ENCODE data around the gene GLI3.

Gene GLI3

DNA sequence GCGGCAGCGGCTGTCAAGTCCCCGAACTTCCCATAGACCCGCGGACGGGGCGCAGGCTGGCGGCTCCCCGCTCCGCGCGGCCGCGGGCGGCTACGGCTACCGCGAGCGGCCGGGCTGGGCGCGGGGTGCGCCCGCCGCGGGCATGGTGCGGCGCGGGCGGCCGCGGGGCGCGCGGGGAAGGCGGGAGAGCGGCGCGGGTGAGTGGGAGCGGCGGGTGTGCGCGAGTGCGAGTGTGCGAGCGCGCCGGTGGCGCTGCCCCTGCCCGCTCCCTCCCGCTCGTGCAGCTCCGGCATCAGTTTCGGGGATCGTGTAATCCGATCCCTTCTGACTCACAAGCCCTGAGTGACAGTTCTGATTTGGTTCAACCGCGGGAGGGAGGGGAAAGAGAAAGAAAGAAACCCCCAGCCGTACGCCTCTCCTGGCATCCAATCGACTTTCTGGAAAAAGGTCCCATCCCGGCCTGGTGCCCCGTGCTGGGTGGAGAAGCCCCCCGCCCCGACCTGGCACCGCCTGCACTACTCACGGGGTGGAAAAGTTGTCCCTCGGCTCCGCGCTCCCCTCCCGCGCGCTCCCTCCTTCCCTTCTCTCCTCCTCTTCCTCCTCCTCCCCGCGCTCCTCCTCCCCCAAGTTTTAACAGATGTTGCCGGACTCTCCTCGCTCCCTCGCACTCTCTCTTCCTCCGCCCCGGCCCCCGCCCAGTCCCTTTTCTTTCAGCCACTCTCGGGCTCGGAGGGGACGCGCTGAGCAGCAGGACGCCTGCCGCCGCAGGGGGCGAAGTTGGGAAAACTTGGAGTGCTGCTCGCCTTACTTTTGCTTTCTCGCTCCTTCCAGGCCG lies at the start of gene GLI3:
TSS of gene GLI3 (minus strand) at position 234 of the 835 bp plus-strand sequence. CDS start 13,956 bp downstream, outside the sequence.
- DNase-seq (ENCODE audit: low read depth in 2 of 2): no peak

DNA sequence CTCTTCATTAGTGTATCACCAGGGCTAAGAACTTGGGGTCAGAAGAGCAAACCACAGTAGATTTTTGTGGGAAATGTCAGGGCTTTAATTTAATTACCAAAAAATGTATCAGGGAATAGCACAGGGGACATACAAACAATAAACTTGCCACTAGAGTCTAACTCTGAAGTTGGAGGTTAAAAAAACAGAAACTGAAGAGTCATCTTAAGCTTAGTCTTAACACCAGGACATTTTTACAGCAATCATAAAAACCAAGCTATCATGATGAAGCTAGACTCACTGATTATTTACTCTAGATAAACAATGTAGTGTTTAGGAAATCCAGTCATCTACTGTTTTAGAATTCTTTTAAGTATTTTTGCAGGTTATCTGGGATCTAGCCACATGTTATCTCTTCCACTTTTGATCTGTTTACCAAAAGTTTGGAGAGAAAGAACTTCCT lies 48.4 kb upstream of the GLI3 start:
- DNase-seq (ENCODE audit: low read depth in 2 of 2): no peak

DNA sequence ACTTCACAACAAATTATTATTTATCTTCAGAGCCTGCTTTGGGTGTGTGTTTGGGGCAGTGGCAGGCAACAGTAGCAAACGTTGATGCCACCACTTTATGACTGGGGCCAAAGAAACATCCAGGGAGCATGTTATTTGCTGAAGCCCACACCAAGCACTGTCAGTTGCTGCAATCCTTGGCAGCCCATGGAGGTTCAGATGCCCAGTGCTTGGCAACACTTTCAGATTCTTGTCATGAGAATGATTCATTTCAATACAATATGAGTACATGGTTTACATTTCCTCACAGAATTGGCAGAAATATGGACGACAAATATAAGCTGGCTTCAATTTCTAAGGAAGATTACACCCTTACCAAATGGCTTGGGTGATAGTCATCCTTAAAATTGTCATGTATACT lies 46.5 kb upstream of the GLI3 start:
- no peak for DNase-seq (ENCODE audit: low read depth in 2 of 2)

DNA sequence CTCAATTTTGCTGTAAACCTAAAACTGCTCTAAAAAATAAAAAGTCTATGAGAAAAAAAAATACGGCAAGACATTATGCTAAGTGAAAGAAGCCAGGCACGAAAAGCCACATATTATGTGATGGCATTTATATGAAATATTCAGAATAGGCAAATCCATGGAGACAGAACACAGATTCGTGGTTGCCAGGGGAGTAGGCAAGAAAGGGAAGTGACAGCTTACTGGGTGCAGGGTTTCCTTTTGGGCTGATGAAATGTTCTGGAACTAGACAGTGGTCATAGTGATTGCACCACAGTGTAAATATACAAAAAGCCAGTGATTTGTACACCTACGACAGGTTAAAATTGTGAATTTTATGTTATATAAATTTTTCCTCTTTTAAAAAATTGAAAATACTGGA lies 41.3 kb upstream of the GLI3 start:
- no peak for DNase-seq (ENCODE audit: low read depth in 2 of 2)

DNA sequence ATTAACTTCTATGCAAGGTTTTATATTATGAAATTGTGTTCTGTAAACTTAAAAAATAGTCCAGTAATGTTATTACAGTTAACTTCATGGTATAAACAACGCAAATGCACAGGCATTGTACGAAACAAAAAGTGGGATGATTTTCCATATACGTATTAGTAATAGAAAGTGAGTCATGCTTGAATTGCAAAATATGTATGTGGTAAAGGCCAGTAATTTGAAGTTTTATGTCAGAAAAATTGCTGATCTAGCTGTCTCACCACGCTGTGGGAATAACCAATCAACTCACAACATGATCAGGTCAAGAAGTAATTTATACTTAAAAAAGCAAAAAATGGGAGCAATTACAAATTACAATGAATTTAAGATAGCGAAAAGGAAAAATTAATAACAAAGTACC lies 37.0 kb upstream of the GLI3 start:
- no peak for DNase-seq (ENCODE audit: low read depth in 2 of 2)

DNA sequence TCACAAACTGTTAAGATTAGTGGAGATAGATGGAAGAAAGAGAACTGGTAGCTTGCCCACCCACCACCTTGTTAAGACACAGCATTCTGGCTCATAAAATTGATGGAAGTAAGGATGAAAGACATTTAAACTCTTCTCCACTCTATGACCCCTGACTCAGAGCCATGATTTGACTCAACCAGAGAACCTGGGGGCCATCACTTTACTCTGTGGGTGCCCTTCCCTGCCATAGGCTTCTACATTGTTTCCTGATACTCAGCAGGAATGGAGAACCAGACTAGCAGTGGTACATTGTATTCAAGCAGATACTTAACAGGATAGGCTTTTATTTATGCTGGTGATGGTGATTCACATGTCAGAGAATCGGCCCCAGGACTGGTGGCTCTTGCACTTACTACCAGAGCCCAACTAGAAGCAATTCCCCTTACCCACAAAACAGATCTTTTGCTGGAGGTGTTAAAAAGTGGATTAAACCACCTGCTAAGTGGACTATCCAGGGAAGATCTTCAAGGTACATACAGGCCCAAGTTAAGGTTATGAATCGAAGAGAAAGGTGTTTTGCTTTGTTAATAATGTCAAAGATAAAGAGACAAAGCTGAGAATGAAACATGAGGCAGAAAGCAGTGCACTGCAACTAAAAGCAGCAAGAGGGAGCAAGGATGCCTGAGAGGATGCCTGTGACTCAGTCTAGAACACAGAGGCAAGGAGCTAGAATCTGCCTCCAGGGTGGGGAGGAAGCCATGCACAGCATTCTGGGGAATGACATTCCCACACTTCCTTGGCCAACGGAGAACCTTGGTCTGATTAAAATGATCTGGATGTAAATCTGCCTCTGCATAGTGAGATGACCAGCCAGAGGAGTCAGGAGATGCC lies 36.0 kb upstream of the GLI3 start:
- DNase-seq (ENCODE audit: low read depth in 2 of 2): no peak

DNA sequence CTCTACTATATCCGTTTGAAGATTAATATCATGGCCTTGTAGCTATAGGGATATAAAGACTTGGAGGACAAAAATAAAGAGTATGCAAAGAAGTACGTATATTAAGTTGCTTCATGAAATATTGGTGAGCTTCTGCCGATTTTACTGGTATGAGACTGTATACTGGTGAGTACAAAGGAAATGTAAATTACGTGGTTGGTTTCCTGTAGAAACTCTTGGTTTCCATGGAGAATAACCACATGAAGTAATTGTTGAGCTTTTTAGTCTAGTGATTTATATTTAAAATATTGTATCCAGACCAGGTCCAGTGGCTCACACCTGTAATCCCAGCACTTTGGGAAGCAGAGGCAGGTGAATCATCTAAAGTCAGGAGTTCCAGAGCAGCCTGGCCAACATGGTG lies 32.2 kb upstream of the GLI3 start:
- DNase-seq (ENCODE audit: low read depth in 2 of 2): no peak

DNA sequence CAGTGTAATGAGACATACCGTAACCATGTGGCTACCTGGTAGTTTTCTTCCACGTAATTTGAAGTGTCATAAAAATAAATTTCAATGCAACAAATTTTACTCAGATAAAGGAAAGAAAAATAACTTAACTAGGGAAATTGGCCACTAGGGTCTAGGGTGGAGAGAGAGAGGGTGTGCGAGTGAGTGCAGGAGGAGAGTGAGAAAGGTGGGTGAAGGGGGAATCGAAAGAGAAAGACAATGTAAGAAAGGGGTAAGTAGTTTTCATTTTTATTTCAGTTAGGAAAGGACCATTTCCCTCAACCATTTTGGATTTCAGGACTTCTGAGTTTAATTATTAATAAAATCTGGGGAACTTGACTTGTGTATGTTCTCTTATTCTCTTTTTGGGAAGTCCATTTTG lies 27.7 kb upstream of the GLI3 start:
- DNase-seq (ENCODE audit: low read depth in 2 of 2): no peak

DNA sequence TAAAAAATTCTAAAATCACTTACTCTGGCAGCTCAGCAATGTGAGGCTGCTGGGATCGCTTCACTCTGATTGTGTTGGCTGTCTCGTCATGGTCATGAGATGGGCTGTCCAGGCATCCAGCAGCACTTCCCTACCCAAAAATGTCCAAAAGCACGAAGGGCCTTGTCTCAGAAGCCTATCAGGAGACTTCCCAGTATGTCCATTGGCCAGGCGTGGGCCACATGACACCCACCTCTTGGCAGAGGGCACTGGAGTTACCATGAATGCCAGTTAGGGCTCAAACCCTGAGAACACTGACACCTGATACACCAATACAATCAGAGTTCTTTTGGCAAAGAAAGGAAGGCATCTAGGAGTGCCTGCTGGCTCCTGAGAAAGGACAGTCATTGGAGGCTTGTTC lies 27.0 kb upstream of the GLI3 start:
- no peak for DNase-seq (ENCODE audit: low read depth in 2 of 2)

DNA sequence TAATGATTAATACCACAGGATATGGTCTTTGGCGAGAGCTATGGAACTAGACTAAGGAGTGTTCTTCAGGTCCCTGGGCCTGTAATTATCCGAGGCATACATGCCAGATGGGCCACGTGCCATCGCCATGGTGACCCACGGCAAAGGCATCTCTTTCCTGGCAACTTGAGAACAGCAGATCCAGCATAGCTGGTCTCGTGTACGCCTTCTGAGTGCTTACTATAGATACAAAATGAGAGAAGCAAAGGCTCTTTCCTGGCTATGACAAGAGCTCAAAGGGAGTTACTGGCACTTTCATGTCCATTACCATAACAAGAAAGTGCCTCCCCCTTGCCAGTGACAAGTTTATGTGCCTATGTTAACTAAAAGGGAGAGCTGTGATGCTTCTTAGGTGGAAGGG lies 26.0 kb upstream of the GLI3 start:
- DNase-seq (ENCODE audit: low read depth in 2 of 2): no peak

DNA sequence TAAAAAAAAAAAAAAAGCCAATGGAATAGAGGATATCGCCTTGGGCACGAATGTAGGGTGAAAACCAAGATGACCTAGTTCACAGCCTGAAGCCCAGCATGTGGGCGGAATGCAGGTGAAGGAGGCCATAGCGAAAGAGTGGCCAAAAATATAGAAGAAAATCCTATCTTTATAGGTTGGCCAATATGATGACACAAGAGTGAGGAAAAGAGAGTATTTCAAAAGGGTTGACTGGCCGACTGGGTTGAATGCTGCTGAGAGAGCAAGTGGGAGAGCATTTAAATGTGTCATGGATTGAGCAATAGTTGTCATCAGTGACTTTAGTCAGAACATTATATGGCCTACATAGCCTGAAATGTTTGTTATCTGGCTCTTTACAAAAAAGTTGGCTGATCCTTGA lies 17.2 kb upstream of the GLI3 start:
- DNase-seq (ENCODE audit: low read depth in 2 of 2): no peak

DNA sequence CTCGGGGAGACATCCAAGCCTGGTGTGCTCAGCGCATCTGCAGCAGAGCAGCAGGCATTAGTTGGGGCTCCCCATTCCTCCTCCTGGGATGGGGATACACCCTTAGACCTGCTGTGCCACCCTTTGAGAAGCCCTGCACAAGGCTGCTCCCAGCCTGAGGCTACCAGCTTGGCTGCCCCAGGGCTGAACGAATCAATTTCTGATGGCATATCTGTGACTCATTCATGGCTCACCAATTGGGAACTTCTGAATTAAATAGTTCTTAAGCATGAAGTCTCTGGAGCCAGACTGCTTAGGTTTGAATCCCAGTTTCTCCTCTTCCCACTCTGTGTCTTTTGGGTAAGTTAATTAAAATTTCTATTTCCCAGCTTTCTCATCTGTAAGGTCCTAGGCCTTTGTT lies 16.3 kb upstream of the GLI3 start:
- DNase-seq (ENCODE audit: low read depth in 2 of 2): no peak

DNA sequence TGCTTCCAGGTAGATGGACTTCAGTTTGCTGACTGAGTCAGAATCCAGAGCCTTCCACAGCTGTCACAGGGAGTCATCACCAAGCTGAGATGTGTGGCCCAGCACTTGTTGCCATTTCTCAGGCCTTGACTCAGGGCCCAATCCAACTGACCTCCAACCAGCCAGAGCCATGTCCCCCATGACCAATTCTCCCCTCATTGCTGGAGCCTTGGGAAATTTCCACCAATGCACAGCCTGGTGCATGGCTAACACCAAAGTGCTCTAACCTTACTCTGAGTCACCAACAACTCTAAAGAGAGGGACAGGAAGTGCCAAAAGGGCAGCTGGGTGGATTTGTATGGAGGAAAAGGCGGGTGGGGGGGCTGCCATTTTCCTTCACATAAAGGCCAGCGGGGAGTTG lies 13.4 kb upstream of the GLI3 start:
- DNase-seq (ENCODE audit: low read depth in 2 of 2): no peak

DNA sequence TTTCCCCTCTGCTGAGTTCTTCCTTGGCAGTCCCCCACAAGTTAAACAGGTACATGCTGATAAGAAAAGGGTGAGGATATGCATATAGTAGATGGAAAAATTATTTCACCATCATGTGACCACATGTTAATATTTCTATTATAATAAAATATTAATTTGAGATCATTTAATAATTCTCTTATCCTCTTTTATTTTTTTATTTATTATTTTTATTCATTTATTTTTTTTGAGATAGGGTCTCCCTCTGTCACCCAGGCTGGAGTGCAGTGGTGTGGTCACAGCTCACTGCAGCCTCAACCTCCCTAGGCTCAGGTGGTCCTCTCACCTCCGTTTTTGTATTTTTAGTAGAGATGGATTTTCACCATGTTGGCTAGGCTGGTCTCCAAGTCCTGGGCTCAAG lies 11.6 kb upstream of the GLI3 start:
- DNase-seq (ENCODE audit: low read depth in 2 of 2): no peak

DNA sequence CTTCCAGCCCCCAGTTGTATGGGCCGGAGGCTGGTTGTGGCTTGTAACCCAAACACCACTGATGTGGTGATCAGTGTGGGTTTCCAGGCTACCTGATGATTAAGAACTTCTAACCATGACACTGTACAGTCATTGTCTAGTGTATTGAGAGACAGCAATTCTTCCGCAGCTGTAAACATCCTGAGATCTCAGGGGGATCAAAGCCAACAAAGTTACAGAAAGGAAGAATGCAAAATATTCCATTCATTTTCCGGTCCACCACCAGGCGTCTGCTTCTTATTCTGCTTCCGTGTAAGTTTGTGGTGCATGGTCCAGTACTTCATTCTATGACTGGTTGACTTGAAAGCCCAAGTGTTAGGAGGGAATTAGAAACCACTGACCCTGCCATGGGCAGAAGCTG lies 10.3 kb upstream of the GLI3 start:
- no peak for DNase-seq (ENCODE audit: low read depth in 2 of 2)

DNA sequence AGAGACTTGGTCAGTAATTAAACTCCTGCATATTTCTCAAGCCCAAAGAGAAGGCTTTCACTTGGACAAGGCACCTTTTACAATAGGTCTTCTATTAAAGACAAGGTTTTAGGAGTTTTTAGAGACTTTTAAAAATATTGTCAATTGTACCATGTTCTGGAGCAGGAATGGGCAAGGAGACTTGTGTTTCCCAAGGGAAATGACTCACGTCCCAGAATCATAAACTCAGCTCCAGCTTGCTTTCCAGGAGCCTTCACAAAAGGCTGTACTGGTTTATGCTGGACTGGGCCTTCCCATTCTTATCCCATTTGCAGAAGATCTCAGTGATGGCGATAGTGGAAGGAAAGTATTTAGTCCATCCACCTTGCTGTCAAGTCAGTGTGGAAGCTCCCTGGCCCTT lies 7.8 kb upstream of the GLI3 start:
- DNase-seq (ENCODE audit: low read depth in 2 of 2): no peak

DNA sequence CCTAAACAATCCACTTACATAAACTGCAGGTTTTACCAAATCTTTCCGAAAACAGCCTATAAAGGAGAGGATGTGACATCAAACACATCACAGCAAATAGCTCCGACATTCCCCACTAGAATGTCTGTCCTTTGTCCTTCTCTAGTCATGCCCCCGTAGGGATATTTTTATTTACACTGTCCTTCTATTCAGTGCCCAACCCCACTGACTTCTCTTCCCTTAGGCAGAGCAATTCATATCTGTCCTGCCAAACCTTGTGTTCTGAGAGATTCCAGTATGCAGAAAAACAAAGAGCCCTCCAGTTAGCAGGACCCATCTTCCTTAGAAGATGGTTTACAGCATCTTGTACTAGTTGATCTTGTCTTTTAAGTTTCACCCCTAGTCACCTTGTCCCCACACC lies 5.4 kb upstream of the GLI3 start:
- no peak for DNase-seq (ENCODE audit: low read depth in 2 of 2)

DNA sequence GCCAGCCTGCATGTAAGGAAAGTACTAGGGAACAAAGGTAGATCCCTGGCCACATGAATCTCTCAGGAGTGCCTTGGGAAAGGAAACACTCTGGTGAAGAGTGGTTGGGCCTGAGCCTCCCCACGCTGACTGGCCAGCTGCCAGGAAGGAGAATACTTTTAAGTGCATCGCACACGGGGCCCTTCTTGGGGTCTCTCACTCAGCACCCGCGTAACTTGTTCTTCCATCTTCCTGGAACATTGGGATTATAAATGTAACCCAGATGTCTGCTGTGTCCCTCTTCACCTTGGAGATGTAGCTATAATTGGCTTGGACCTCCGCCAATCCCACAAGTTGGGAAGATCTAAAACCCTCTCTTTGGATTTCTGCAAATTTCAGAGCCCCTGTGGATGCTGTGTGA lies 4.4 kb upstream of the GLI3 start:
- DNase-seq (ENCODE audit: low read depth in 2 of 2): no peak

DNA sequence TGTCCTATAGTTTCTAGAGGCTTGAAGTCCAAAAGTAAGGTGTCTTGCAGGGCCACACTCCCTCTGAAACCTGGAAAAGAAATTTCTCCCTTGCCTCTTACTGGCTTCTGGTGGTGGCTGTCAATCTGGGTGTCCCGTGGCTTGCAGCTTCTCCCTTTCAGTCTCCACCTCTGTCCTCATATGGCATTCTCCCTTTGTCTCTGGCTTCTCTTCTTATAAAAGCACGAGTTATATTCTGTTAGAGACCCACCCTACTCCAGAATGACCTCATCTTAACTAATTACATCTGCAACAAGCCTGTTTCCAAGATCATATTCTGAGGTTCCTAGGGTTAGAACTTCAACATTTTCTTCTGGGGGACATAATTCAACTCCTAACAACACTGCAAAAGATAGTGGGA lies 3.4 kb upstream of the GLI3 start:
- DNase-seq (ENCODE audit: low read depth in 2 of 2): no peak

DNA sequence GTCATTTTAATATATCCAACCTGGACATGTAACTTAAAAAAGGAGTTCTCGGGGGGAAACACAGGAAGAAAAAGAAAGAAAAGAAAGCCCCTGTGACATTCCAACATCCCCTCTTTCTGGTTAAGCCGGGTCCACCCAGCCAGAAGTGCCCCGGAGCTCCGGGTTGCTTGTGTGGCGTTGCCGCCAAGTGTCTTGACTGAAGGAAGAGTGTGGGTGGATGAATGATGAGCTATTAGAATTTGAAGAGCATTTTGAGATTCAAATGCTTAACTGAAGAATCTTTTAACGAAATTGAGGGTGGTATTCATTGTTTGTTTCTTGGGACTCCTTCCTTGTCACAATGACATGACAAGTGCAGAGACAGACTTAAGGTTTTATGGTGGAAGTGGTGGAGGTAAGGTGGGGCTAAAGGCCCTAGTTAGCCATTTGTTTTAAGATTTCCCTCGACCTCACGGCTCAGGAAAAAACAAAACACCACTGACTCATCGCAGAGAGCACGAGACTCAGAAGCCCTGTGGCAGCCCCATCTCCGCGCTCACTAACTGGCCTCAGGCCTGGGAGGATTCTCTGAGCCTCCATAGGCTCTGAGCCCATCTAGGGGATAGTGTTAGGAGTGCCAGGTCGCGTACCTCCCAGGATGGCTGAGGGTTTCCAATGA lies 1.8 kb upstream of the GLI3 start:
- DNase-seq (ENCODE audit: low read depth in 2 of 2): no peak

DNA sequence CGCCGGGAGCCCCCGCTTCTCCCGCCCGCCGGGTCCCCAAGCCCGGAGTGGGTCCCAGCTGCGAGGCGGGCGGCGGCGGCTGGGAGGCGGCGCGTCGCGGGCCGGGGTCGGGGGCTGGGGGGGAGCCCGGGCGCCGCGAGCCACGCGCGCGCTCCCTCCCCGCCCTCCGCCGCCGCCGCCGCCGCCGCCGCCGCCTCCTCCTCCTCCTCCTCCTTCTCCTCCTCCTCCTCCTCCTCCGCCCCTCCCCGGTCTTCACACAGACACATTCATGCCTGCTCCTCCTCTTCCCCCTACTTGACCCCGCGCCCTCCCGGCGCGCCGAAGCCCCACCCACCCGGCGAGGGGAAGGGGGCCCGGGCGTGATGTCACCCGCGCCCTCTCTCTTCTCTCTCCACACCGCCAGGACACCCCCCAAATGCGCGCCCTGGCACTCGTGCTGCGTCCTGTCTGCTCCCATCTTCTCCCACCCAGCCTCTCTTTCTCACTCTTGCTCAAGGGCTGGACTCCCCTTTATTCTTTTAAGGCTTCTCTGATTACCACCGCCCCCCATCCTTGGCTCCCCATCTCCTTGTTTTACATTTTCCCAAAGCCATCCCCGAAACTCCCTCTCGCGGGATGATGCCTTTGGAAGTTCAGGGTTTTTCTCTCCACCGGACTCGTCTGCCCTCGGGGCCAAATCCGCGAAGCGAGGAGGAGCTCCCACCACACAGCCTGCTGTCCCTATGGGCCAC lies 967 bp upstream of the GLI3 start:
- no peak for DNase-seq (ENCODE audit: low read depth in 2 of 2)

All from stimulated activated CD4-positive, alpha-beta T cell treated with anti-CD3 and anti-CD28 coated beads, Interleukin-1b, Interleukin-23, amount 100 ng/mL, for 1 hour (primary cell).